Dedifferentiated amniotic fluid mesenchymal stem cell (primary cell): ENCODE data around the gene RAB29.
A peak's percentile ranks its signal among the peaks of the same experiment; 100 is the strongest.

Experiments used
- DNase-seq: peaks from one replicate; pipeline ENCODE4 v3.0.0-alpha.2; 2016; ENCODE audit errors: extremely low spot score

Gene RAB29

DNA sequence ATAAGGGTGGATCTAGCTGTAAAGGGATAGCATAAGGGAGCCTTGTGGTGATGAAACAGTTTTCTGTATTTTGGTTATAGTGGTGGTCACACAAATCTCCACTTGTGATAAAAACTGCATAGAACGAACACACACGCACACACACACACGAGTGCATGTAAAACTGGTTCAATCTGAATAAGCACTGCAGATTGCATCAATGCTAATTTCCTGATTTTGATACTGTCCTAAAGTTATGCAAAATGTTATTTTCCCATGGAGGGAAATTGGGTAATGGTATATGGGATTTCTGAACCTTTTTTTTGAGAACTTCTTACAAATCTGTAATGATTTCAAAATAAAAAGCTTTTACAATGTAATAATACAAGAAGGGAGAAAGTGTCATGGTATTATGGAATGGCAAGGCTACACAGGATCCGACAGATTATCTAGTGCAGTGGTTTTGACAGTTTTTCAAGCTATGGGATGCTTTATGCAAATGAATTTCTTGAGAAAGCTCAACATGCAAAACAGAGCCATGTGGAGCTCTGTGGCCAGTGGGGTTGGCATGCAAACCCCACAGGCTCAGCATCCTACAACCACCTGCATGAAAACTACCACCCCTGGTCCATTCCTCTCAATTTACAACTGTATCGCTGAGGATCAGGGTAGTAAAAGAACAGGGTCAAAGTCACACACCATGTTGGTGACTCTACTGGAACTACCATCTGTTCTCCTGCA, 18.9 kb upstream of the RAB29 start:
- DNase-seq: no peak

DNA sequence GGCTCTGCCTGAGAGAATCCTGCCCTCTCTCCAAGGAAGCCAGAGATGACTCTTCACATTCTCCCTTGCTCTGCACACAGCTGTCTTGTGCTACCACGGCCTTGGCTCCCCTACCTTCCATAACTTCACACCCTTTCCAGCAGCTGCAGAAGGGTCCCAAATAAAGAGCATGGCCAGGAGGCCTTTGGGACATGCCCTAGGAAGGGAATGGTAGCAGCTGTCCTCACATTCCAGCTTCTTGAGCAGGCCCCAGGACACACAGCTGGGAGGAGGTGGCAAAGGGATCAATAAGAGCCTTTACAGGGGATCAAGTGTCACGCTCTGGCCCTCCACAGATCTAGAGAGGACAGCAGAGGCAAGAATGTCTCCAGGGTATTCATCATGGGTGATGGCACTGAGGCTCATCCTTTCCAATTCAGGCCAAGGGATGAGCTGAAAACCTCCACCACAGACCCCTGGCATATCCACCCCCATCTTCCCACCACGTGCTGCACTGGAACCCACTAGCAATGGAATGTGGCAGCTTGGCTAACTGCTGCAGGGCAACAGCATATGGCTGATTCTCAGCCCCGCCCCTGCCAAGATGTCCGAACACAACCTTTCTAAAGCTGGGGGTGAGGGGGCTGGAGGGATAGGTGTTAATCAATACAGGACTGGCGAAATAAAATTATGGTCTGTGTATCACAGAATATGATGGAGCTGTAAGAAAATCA, 17.8 kb upstream of the RAB29 start:
- DNase-seq: no peak

DNA sequence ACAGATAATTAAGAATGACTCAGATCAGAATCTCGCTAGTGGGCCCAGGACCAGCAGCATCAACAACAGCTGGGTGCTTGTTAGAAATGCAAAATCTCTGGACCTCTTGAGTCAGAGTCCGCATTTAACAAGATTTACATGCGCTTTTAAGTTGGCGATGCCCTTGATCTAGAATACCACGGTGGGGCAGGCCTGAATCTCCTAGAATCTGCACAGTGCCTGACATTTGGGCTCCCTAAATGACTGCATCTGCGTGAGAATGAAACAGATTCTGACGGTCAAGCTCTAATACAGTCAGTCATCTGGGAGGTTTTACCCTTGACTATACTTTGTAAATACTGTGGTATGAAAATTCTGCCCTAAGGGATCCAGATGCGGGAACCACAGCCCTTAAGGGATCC, 17.2 kb upstream of the RAB29 start:
- no peak for DNase-seq

GRCh38 chr1:205791568-205792180, 16.4 kb upstream of the RAB29 start:
- no peak for DNase-seq

- no peak for DNase-seq
Measured at GRCh38 chr1:205787287-205787916, 12.1 kb upstream of the RAB29 start.

DNA sequence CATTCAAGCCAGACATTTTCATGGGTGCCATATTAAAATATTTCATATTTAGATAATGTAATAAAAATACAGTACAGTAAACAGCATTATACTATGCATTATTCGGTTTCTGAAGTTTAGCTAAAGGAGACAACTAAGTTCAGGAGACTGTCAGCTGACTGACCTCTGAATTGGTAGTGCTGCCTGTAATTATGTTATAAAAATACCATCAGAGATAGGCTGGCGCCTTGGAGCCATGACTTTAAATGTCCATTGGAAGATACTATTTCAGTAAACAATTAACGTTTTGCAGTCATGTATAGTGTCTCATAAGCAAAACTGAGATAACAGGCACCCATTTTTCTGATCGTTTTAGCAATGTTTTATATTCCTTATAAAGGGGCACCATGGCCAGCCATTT, 11.3 kb upstream of the RAB29 start:
- no peak for DNase-seq

DNA sequence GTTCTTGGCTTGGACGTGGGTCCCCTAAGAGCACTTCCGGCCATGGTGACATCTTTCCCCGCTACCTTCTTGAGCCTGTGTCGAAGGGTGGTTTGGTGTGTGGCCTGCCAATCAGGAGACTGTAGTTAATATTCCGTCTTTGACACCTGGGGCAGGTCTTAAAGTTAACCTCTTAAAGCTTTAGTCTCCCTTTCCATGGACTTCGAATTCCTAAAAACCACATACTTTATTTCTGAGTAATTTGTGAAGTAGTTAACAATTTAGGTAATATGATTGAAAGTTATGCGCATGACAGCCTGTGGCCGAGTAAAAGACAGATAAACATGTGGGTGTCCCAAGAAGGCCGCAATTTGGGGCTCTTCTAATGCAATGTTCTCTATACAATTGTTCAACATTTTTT, 10.2 kb upstream of the RAB29 start:
- DNase-seq: no peak

DNA sequence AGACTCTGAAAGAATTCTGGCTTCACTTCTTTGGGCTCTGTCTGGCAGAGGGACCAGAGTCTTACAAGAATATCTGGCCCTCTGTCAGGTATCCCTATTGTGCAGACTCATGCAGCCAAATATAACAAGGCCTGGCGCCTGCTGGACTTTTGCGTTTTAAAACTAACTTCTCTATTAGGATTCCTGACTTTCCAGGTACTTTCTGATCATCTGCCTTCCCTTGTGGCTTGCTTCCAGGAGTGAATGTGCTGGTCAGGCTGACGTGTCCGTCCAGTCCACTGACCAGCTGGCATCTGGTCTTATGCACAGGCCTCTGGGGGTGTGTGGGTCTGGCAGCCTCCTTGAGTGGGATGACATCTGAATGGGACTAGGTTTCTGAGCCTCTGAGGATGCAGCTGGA, 8.6 kb upstream of the RAB29 start:
- DNase-seq: no peak

DNA sequence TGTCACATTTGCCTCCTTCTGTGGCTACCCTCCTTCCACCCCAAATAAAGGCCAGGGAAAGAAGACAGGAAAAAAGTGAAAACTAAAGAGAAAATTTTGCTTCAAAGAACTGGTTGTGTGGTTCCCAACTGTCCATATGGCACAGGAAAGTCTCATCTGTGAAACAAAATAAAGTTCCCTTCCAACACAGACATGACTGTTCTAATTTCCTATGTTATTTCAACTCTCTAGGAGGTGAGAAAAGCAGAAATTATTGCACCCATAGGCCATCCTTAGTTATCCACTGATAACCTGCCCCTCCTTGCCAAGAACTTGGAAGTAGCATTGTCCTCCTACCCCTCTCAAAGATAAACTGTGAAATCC, 8.1 kb upstream of the RAB29 start:
- DNase-seq: no peak

DNA sequence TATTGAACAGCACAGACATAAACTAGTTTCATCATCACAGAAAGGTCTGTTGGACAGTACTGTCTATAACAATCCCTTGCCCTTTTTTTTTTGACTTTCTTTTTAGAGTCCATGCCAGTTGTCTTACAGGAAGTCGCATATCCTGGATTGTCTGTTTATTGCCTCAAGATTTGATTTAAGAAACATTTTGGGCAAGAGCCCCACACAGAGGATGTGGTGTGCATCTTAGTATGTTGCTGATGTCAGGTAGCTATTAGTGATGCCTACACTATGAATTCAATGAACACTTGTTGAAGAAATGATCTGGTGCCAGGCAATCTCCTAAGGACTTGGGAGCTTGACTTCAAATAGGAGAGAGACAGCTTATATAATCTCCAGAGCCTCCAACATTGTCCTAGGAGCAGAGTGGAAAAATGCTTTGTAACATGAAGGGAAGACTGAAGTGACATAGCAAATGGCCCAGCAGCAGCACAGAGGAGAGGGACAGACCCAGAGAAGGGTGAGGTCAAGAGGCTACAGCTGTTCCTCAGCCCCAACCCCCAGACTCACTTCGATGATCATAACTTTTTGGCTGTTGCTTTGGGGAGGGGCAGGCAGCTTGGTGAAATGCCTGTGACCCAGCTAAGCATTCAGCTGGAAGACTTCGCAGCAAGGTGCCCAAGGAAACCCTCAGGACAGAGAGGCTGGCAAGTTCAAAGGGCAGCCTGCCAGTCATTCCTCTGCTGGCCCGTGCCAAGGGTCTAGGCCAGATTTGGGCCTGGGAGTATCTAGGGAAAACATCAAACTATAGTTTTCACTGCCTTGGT, 7.5 kb upstream of the RAB29 start:
- no peak for DNase-seq

DNA sequence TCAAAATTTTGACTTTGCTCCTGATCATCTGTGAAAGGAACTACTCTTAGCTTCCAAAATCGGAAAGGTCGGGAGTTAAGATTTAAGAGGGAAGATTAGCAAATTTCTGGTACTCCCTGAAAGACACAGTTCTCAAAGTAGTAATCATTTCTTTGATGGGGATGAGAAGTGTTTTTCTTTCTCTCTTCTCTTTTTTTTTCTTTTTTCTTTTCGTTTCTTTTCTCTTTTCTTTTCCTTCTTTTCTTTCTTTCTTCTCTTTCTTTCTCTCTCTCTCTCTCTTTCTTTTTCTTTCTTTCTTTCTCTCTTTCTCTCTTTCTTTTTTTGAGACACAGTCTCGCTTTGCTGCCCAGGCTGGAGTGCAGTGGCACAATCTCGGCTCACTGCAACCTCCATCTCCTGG, 5.1 kb upstream of the RAB29 start:
- DNase-seq: no peak

DNA sequence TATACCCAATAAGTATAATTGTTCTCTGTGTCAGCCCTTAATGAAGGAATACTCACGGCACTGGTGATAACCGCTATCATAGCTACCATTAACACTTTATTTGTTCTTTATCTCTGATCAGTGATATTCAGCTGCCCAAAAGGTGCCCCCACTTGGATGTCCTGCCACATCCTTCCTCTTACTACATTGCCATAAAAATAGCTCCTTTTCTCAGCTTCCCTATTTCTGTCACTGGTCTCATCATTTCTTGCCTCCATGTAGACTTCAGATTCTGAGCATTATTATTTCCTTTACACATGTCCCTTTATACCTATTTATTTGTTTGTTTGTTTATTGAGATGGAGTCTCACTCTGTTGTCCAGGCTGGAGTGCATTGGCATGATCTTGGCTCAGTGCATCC, 2.7 kb upstream of the RAB29 start:
- no peak for DNase-seq

DNA sequence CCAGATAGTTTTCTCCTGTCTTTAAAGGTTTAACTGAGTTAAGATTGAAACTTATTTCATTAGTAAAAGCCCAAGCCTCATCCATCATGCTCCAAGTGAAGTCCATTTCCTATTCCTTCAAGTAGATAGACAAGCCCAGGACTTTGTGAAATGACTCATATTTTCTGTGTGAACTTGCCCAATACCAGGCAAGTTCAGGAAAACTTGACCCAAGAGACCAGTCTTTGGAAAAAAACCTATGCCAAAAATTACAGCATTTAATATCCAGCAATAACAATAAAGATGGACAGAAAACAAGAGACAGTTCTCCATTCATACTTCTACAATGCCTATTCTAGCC, 405 bp upstream of the RAB29 start:
- no peak for DNase-seq

- DNase-seq: no peak
Measured at GRCh38 chr1:205774198-205775014, 876 bp downstream of the RAB29 start.

- DNase-seq: no peak
Measured at GRCh38 chr1:205772607-205773032, 2.7 kb downstream of the RAB29 start.

DNA sequence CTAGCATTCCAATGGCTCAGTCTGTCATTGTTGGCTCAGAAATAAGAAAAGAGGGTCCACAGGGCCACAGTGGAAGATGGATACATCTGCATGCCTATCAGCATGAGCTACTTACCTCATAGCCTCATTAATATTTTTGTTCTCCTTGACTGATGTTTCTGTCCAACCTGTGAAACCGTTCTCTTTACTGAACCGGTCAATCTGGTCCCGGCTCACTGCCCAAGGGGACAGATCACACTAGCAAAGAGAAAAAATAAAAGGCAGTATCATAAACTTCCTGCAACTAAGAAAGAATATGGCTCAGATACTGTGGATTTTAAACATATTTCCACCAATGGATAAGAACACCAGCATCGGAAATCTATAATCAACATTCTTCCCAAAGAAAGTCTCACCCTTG, 4.7 kb downstream of the RAB29 start:
- DNase-seq: no peak

- DNase-seq: peak; percentile 20
Measured at GRCh38 chr1:205769641-205770365, 5.5 kb downstream of the RAB29 start.

- no peak for DNase-seq
Measured at GRCh38 chr1:205767248-205767647, 8.0 kb downstream of the RAB29 start.

GRCh38 chr1:205766570-205766969, 8.7 kb downstream of the RAB29 start:
- DNase-seq: no peak

GRCh38 chr1:205766038-205766437, 9.2 kb downstream of the RAB29 start:
- DNase-seq: no peak

DNA sequence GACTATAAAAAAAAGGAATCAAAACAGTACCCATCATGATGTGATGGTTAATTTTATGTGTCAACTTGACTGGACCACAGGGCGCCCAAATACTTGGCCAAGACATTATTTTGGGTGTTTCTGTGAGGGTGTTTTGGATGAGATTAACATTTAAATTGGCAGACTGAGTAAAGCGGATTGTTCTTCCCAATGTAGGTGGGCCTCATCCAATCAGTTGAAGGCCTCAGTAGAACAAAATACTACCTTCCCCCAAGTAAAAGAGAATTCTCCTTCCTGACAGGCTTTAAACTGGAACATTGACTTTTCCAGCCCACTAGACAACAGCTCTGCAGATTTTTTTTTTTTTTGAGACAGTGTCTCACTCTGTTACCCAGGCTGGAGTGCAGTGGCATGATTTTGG, 10.7 kb downstream of the RAB29 start:
- DNase-seq: no peak
